Superior temporal gyrus (tissue), 1 donor: ENCODE data around the gene KCTD11.

Source experiments
- DNase-seq: peaks from one replicate; pipeline ENCODE4 v3.0.0-alpha.2; 2016; ENCODE audit errors: extremely low spot score

Gene KCTD11

DNA sequence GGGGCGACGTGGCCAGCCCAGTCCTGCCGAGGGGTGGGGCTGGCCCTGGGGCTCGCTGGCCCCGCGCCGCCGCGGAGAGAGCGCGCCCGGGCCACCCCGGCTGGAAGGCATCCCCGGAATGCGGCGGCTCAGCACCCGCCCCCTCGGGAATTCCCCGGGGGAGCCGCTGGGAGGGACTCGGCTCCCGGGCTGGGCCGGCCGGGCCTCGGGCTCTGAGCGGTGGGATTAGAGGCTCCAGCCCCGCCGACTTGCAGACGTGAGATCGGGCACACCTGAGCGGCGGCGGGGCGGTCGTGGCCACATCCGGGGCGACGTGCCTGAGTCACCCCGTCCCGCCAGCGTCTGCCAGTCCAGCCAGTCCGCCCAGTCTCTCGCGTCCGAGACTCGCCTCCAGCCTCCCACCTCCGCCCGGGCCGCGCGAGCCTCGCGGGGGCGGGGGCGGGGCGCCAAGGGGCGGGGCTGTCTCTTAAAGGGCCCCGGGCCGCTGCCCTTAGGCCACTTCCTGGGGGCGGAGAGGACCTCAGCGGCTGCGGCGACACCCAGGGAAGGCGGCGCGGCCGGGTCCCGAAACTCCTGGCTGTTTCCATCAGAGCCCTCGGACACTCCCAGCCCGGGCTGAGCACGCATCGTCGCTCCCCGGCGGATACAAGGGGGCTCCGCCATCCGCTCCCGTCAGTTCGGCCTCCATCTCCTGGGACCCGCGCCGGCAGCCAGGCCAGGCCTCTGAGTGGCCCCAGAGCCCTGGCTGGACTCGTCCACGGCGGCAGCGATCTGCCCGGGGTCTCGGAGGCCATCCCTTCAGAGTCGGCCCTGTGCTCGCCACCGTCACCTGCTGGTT, at the start of gene KCTD11:
Gene KCTD11, plus strand, starts transcription at position 498 of the 838 bp plus-strand sequence.
- peak; percentile 75 for DNase-seq

DNA sequence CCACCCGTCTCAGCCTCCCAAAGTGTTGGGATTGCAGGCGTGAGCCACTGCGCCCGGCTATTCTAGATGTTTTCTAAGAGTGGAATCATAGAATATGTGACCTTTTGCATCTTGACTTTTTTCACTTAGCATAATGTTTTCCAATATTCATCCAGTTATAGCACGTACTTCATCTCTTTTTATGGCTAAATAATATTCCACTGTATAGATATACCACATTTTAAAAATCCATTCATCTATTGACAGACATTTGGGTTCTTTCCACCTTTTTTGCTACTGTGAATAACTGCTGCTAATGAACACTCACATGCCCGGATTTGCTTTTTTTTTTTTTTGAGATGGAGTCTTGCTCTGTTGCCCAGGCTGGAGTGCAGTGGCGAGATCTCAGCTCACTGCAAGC, 47.8 kb upstream of the KCTD11 start:
- no peak for DNase-seq

- peak; percentile 99 for DNase-seq
Observed at GRCh38 chr17:7306911-7307685, 44.9 kb upstream of the KCTD11 start, which contains the start of gene EIF5A. EIF5A (plus strand) TSS chr17:7307628; CDS start chr17:7309636, 2,008 bp downstream.

DNA sequence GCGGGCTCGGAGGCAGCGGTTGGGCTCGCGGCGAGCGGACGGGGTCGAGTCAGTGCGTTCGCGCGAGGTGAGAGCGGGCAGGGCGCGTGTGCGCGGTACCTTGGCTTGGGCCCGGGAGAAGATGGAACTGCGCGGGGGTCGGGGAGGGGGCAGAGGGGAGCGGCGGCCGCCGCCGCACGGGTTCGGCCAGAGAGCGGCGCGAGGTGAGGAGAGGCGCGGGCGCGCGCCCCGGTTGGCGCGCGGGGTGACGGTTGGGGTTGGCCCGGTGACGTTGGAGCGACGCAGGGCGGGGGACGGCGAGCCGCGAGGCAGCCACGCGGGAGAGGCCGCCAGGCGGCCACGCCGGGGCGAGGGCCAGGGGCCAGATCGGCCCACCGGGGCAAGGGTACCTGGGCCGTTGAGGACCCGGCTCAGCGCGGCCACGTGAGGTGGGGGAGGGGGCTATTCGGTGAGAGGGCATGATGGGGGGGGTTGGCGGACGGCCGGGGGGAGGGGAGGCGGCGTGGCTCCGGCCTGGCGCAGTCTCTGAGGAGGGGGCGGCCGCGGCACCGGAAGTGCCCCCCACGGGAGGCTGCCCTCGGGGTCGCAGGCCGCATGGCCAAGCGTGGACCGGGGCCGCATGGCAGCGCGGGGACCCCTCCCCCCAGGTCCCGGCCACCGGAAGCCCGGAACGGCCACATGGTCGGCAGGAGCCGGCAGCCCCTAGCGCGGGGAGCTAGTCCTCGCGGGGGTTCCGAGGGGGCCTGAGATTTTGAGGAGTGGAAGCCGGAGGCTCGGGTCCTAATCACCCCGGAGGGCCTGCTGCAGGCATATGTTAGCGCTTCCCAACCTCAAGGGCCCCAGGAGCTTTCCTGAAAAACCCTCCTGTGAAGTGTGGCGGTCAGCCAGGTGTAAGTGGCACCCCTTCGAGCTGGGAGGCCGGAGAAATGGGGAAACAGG, 44.0 kb upstream of the KCTD11 start:
- no peak for DNase-seq

- DNase-seq = peak; percentile 57
Observed at GRCh38 chr17:7308625-7309433, 43.1 kb upstream of the KCTD11 start.

- DNase-seq = no peak
Observed at GRCh38 chr17:7309628-7310027, 42.3 kb upstream of the KCTD11 start.

- no peak for DNase-seq
Observed at GRCh38 chr17:7311110-7311705, 40.8 kb upstream of the KCTD11 start.

DNA sequence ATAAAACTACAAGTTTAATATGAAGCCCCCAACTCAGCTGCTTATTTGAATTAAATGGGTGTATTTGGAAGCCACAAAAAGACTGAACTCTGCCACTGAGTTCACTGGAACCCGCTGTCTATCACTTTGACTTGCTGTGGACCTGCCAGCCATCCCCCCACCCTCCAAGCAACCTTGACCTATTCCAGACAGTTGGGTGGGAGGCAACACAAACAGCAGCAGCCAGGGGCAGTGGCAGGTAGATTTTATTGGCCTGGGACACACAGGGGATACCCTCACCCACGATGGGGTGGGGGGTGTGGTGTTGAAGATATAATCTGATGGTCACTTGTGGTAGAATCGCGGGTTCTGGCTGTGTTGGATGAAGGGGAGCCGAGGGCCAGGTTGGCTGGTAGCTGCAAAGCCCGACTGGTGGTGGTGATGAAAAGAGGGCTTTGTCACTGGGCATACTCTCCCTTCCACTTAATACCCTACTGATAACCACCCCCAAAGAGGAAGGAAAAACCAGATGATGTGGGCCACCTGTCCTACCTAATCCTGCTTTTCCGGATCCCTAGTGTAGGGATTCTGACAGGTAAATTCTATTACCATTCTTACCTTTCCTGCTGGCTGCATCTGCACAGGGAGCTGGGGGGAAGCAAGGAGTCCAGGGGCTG, 39.4 kb upstream of the KCTD11 start:
- no peak for DNase-seq

DNA sequence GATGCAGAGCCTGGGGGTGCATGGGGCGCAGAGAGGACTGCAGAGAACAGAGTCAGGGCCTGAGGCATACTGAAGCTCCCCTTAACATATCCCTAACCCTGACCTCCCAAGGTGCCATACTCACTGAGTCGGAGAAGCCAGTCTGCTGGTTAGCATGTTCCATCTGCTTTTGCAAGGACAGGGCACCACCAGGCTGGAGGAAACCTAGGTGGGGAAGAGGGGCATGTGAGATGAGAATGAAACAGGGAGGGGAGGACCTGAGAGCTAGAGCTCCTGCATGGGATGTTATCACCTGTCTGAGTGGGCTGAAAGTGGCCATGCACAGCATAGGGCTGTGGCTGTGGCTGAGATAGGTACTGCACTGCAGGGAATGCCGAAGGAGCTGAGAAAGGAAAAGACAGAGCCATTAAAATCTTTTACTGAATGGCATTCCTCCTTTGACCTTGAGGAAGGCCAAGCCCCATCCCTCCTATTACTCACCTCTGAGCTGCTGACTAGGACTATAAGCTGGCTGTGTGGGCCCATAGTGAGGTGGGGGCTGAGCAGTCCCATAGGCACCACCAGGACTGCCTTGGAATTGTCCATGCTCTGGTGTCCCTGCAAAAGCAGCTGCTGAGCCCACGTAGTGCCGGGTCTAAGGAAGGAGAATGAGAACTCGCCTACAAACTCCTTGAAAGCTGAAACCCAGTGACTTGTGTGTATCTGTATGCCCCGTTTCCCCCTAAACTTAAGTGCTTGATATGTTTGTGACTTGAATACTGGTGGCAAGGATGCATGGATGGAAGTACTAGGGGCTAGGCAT, 38.7 kb upstream of the KCTD11 start:
- DNase-seq = no peak

DNA sequence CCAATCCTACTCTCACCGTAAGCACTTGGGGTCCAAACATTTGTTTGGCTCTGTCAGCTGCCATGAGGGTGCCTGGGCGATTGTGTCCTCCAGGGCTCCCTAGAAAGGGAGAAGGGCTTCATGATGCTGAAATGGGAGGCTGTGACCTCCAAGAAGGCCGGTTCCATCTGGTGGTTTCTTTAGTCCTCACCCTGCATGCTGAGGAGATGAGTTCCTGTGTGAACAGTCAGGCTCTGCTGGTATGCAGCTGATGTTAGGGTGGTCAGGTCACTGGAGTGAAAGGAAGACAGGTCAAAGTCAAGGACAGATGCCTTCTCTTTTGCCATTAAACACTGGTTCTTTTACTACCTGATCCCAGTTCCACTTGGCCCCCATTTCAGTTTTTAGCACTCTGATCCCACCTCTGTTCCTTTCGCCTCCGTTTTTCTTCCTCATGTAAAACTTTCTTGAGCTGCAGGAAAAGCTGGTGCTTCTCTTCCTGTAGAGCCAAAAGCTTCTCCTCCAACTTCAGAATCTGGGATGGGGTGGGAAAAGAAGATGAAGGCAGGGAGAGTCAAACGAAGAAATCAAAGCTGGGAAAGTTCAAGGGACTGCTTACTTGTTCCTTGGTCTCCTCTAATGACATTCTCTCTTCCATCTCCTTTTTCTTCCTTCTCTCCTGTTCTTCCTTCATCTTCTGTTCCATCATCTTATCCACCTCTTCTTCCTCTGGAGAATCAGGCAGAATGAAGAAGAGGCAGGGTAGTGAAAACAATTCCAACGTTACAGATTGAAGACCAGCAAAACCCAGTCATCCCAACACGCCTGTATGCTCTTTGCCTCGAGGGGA, 37.9 kb upstream of the KCTD11 start:
- no peak for DNase-seq

DNA sequence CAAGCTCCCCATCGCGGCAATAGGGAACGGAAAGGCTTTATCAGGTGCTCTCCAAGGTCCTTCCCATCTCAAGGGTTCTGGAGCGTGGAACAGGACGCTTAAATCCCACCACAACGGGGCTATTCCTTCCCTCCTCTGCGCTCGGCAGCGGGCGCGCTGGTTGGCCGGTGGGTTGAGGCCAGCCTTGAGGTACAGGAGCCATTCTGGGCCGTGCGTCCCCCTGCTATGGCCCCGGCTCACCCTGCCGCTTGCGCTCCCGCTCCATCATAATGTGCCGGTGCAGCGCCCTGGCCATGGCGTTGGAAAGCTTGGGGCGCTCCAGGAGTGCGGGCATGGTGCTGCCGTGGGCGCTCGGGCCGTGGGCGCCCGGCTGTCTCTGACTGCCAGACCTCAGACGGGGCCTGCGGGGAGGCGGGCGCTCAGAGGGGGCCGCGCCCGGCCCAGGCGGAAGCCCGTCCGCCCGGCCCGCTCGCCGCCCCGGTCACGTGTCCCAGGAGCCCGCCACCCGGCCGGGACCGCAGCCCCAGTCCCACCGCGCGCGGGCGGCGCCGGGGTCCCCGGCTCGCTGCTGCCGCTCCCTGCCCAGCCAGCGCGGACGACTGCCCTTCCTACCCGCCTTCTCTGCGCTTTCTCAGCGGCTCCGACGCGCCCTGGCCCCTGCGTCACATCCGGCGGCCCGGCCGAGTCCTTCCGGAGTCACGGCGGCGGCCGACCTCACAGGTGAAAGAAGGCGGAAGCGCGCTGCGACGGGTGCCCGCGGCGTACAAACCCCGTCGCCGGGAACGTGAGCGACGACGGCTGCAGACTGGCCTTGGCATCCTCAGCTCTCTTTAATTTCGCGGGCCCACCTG, 37.0 kb upstream of the KCTD11 start, which contains the start of gene GPS2:
Gene GPS2, minus strand, starts transcription at position 642 of the 851 bp plus-strand sequence. Its CDS starts 308 bp downstream, at position 334.
- DNase-seq = peak; percentile 84

GRCh38 chr17:7315570-7316235, 36.3 kb upstream of the KCTD11 start:
- no peak for DNase-seq

DNA sequence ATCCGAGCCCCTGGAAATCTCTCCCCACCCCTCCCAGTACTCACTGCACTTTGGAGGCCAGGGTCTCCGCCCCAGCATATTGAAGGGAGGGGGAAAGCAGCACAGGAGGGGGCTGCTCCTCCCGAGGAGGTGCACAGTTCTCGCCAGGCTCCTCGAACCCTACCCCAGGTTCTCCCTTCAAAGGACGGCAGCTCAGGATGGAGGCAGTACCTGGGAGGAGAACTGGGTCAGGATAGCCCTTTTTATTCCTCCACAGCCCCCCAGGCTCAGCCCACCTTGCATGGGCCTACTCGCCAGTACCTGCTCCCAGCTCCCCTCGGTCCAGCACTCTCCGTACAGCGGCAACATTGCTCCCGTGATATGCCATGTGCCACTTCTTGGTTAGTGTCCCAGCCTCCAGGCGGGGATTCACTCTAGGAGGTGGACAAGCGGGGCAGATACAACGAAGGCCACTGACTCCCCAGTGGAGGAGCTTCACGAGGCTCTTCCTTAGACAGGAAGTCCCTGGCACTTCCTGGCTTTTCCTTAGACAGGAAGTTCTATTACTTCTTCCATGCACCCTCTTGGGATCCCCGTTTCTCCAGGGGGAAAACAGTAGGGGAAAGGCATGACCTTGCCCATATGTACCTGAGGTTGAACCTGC, 34.7 kb upstream of the KCTD11 start:
- no peak for DNase-seq

- no peak for DNase-seq
Observed at GRCh38 chr17:7318121-7318860, 33.7 kb upstream of the KCTD11 start.

DNA sequence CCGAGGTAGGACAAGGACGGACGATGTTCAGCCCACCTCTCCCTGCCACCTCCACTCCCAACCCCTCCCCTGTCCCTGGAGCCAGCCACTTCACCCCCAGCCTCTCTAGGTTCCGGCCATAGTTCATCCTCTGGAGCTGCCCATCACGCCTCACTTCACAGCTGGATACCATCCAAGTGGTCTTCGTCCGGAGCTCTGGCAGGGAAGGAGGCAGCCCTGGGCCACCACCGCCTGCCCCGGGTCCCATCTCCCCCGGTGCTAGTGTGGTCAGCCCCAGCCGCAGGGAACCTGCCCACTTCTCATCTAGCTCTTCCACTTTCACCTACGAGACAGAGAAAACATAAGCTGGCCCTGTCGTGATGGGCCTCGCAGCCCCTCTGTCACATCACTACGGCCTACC, 30.5 kb upstream of the KCTD11 start:
- DNase-seq = no peak
